PC-3 (cell line): ENCODE measurements around the gene DNM1. TPM values are rescaled to one million over a fixed set of nuclear protein-coding genes. Genes with fewer than 3 reads are reported as not detected.
A peak's percentile ranks its signal among the peaks of the same experiment; 100 is the strongest.

ENCODE experiments used
- ATAC-seq: fragments of 200-7000 bp; cut with Tn5 transposase; 2 replicates; pipeline ENCODE4 v1.9.1; 2020; ENCODE audit warnings: mild to moderate bottlenecking, moderate library complexity
- BruUV-seq: library from RNA; stranded (reverse); fragments of 400-500 nt; replicated peaks from 2 replicates; lab custom pipeline; 2021; lab: Mats Ljungman, UMichigan
- CTCF ChIA-PET: fragments of 300-600 bp; sonication (Branson Sonifier 250); formaldehyde crosslinking; loops from one replicate; lab custom pipeline; 2022; ENCODE audit warnings: antibody characterized with exemption; lab: Charles Lee
- POLR2A ChIA-PET: fragments of 300-600 bp; sonication (Branson Sonifier 250); formaldehyde crosslinking; loops from one replicate; lab custom pipeline; 2022; ENCODE audit warnings: antibody characterized with exemption; ENCODE audit not compliant: unreplicated experiment; lab: Charles Lee
- DNase-seq: peaks from one replicate; pipeline ENCODE4 v3.0.0-alpha.2; 2015
- H2AFZ ChIP-seq: fragments of 300-600 bp; sonication (generic); 2 replicates; pipeline ENCODE4 v1.6.0; 2016; ENCODE audit warnings: antibody characterized with exemption, low read length
- H3F3A ChIP-seq: fragments of 300-600 bp; sonication (generic); one replicate; pipeline ENCODE4 v1.6.0; 2017; ENCODE audit warnings: antibody characterized with exemption, low read length, control low read depth, mild to moderate bottlenecking; ENCODE audit not compliant: unreplicated experiment
- H3K27ac ChIP-seq: fragments of 300-600 bp; sonication (generic); 2 replicates; pipeline ENCODE4 v1.5.1; 2016; ENCODE audit warnings: mild to moderate bottlenecking, low read length
- H3K27me3 ChIP-seq: fragments of 300-600 bp; sonication (generic); 2 replicates; pipeline ENCODE4 v1.6.1; 2016; ENCODE audit warnings: low read length, mixed read lengths
- H3K36me3 ChIP-seq: fragments of 300-600 bp; sonication (generic); 2 replicates; pipeline ENCODE4 v1.6.1; 2016; ENCODE audit warnings: low read depth, mixed run types, low read length, mixed read lengths
- H3K4me1 ChIP-seq: fragments of 300-600 bp; sonication (generic); 2 replicates; pipeline ENCODE4 v1.5.1; 2016; ENCODE audit warnings: low read length; ENCODE audit not compliant: insufficient read depth
- H3K4me2 ChIP-seq: fragments of 300-600 bp; sonication (generic); 2 replicates; pipeline ENCODE4 v1.6.0; 2016; ENCODE audit warnings: low read length
- H3K4me3 ChIP-seq: fragments of 300-600 bp; sonication (generic); 2 replicates; pipeline ENCODE4 v1.5.1; 2016; ENCODE audit warnings: mild to moderate bottlenecking, low read length, mixed read lengths
- H3K79me2 ChIP-seq: fragments of 300-600 bp; sonication (generic); 2 replicates; pipeline ENCODE4 v1.6.1; 2017; ENCODE audit warnings: low read length, mixed read lengths
- H3K9ac ChIP-seq: fragments of 300-600 bp; sonication (generic); 2 replicates; pipeline ENCODE4 v1.6.0; 2016; ENCODE audit warnings: mild to moderate bottlenecking, low read length
- H3K9me2 ChIP-seq: fragments of 300-600 bp; sonication (generic); replicated peaks from 2 replicates; pipeline ENCODE4 v1.6.1; 2016; ENCODE audit warnings: mixed run types, low read length, mixed read lengths
- H3K9me3 ChIP-seq: fragments of 300-600 bp; sonication (generic); 2 replicates; pipeline ENCODE4 v1.6.1; 2016; ENCODE audit warnings: low read length, mixed read lengths
- H4K20me1 ChIP-seq: fragments of 300-600 bp; sonication (generic); 2 replicates; pipeline ENCODE4 v1.6.1; 2016; ENCODE audit warnings: low read length, mixed read lengths
- CTCF ChIP-seq: fragments of 300-600 bp; sonication (generic); conservative IDR thresholded peaks from 2 replicates; pipeline ENCODE4 v1.5.1; 2017; ENCODE audit warnings: antibody characterized with exemption, low read depth, mild to moderate bottlenecking, low read length
- EZH2 ChIP-seq: fragments of 300-600 bp; sonication (generic); IDR thresholded peaks from one replicate; pipeline ENCODE4 v1.6.1; 2017; ENCODE audit warnings: antibody characterized with exemption, mild to moderate bottlenecking, low read length; ENCODE audit not compliant: unreplicated experiment
- EZH2phosphoT487 ChIP-seq: fragments of 300-600 bp; sonication (generic); IDR thresholded peaks from 2 replicates; pipeline ENCODE4 v1.6.1; 2018; ENCODE audit warnings: mild to moderate bottlenecking, antibody characterized with exemption, low read length, borderline replicate concordance
- intact Hi-C: fragments of 100-400 bp; cut with micrococcal nuclease; formaldehyde crosslinking; loops from 2 replicates; pipeline ENCODE4 v1.9.0; 2023
- total RNA-seq: library from RNA; depleted of rRNA; stranded (reverse); fragments of >200 nt; gene quantifications from 2 replicates; pipeline ENCODE4 v1.2.3, GENCODE V29; 2014

DNM1 gene
- total RNA-seq, 1 experiment from 2014 or later = 24.1 TPM

GRCh38 chr9:128250839-128251731 lies 47.9 kb downstream of the DNM1 start:
- H3K4me2 ChIP-seq = peak overlapping the region; percentile 37; the same call in 1 of the 2 replicates
- ATAC-seq = peak; percentile 7; the same call in 1 of the 2 replicates
- H3K27me3 ChIP-seq = no peaks in the 10 kb centered on the region
- no peak overlapping the region for H3K4me3 ChIP-seq
- no peaks in the 10 kb centered on the region for H3F3A ChIP-seq
- H2AFZ ChIP-seq = 0 out of 2 replicates have a peak overlapping the region, but pooled peaks have one; percentile 30
- no peak overlapping the region for H3K9ac ChIP-seq
- no peaks in the 10 kb centered on the region for H3K4me1 ChIP-seq
- H3K79me2 ChIP-seq = no peaks in the 10 kb centered on the region
- H3K27ac ChIP-seq = no peak overlapping the region
- no peaks in the 10 kb centered on the region for H3K9me3 ChIP-seq
- no peaks in the 10 kb centered on the region for H4K20me1 ChIP-seq
- POLR2A ChIA-PET = no interaction called here
- no peaks in the 10 kb centered on the region for H3K9me2 ChIP-seq
- intact Hi-C loops = loop anchor here (10.0 kb wide), 1 partner anchor 46 kb away; the partner anchor contains the start of gene DNM1
- DNase-seq = no peak
- BruUV-seq = no TSS peak
- CTCF ChIA-PET = no interaction called here
- TF ChIP-seq EZH2phosphoT487 (no peak), EZH2 (no peak), CTCF (no peak)
- no peaks in the 10 kb centered on the region for H3K36me3 ChIP-seq

GRCh38 chr9:128251732-128252100 lies 48.5 kb downstream of the DNM1 start:
- DNase-seq = no peak
- ATAC-seq = no peak
- H3K36me3 ChIP-seq = no peaks in the 10 kb centered on the region
- H3F3A ChIP-seq = no peaks in the 10 kb centered on the region
- no peak overlapping the region for H3K27ac ChIP-seq
- H3K79me2 ChIP-seq = no peaks in the 10 kb centered on the region
- ChIA-PET POLR2A (no interaction called here), CTCF (no interaction called here)
- no peak overlapping the region for H3K4me3 ChIP-seq
- intact Hi-C loops = loop anchor here (10.0 kb wide), 1 partner anchor 47 kb away; the partner anchor contains the start of gene DNM1
- no peaks in the 10 kb centered on the region for H3K27me3 ChIP-seq
- no peaks in the 10 kb centered on the region for H4K20me1 ChIP-seq
- H2AFZ ChIP-seq = no peak overlapping the region
- no peak overlapping the region for H3K4me2 ChIP-seq
- no peaks in the 10 kb centered on the region for H3K9me3 ChIP-seq
- H3K9ac ChIP-seq = no peak overlapping the region
- TF ChIP-seq EZH2phosphoT487 (no peak), EZH2 (no peak), CTCF (no peak)
- no peaks in the 10 kb centered on the region for H3K9me2 ChIP-seq
- no peaks in the 10 kb centered on the region for H3K4me1 ChIP-seq
- BruUV-seq = no TSS peak
